ENCODE results near the gene GXYLT2. TPM values are rescaled to one million over a fixed set of nuclear protein-coding genes. Genes with fewer than 3 reads are reported as not detected.

GXYLT2 gene
- total and polyA plus RNA-seq, 2 of the 13 experiments (the other 11 are each of a cell fraction or from before 2014, with no cell fraction given), result 4.3 to 6.9 TPM

GRCh38 chr3:72973031-72973723 is 85.3 kb downstream of the GXYLT2 start (continued):
- TF ChIP-seq LRRFIP1 (CRISPR knock-in tag; conservative IDR thresholded peaks at IDR 0.05), result no peak
- TF ChIP-seq CREM (IDR thresholded peaks at IDR 0.05), result peak; percentile 57; the same call in 1 of the 2 replicates
- no peak for TF ChIP-seq CREM (CRISPR knock-in tag; IDR thresholded peaks at IDR 0.05)
- no peak for TF ChIP-seq ZNF33A (CRISPR knock-in tag; IDR thresholded peaks at IDR 0.05; ENCODE audit: borderline replicate concordance)
- TF ChIP-seq, protein P1, sequence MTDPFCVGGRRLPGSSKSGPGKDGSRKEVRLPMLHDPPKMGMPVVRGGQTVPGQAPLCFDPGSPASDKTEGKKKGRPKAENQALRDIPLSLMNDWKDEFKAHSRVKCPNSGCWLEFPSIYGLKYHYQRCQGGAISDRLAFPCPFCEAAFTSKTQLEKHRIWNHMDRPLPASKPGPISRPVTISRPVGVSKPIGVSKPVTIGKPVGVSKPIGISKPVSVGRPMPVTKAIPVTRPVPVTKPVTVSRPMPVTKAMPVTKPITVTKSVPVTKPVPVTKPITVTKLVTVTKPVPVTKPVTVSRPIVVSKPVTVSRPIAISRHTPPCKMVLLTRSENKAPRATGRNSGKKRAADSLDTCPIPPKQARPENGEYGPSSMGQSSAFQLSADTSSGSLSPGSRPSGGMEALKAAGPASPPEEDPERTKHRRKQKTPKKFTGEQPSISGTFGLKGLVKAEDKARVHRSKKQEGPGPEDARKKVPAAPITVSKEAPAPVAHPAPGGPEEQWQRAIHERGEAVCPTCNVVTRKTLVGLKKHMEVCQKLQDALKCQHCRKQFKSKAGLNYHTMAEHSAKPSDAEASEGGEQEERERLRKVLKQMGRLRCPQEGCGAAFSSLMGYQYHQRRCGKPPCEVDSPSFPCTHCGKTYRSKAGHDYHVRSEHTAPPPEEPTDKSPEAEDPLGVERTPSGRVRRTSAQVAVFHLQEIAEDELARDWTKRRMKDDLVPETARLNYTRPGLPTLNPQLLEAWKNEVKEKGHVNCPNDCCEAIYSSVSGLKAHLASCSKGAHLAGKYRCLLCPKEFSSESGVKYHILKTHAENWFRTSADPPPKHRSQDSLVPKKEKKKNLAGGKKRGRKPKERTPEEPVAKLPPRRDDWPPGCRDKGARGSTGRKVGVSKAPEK (CRISPR knock-in tag; IDR thresholded peaks at IDR 0.05; ENCODE audit: borderline replicate concordance), result no peak
- TF ChIP-seq HNRNPK (IDR thresholded peaks at IDR 0.05; ENCODE audit: low read depth, low read length, poor library complexity, severe bottlenecking), result no peak
- no peak for TF ChIP-seq ATAD3A (CRISPR knock-in tag; IDR thresholded peaks at IDR 0.05)
- no peak for TF ChIP-seq YEATS2 (CRISPR knock-in tag; IDR thresholded peaks at IDR 0.05; ENCODE audit: borderline replicate concordance)
- peak; percentile 96 for TF ChIP-seq ZNF281 (CRISPR knock-in tag; IDR thresholded peaks at IDR 0.05; ENCODE audit: borderline replicate concordance)
- no peak for TF ChIP-seq ZNF724P (CRISPR knock-in tag; IDR thresholded peaks at IDR 0.05; ENCODE audit: borderline replicate concordance)
- no peak for TF ChIP-seq ZNF83 (CRISPR knock-in tag; IDR thresholded peaks at IDR 0.05; ENCODE audit: borderline replicate concordance)
- TF ChIP-seq ZNF530 (CRISPR knock-in tag; IDR thresholded peaks at IDR 0.05; ENCODE audit: low read depth), result no peak
- TF ChIP-seq SALL2 (CRISPR knock-in tag; IDR thresholded peaks at IDR 0.05), result 0 out of 2 replicates have a peak, but pooled peaks have one; percentile 35
- TF ChIP-seq ZFP36 (IDR thresholded peaks at IDR 0.05; ENCODE audit: borderline replicate concordance, low read depth, low read length, partially characterized antibody), result no peak
- TF ChIP-seq NFE2L1 (CRISPR knock-in tag; IDR thresholded peaks at IDR 0.05; ENCODE audit: borderline replicate concordance), result no peak
- TF ChIP-seq, protein P2, sequence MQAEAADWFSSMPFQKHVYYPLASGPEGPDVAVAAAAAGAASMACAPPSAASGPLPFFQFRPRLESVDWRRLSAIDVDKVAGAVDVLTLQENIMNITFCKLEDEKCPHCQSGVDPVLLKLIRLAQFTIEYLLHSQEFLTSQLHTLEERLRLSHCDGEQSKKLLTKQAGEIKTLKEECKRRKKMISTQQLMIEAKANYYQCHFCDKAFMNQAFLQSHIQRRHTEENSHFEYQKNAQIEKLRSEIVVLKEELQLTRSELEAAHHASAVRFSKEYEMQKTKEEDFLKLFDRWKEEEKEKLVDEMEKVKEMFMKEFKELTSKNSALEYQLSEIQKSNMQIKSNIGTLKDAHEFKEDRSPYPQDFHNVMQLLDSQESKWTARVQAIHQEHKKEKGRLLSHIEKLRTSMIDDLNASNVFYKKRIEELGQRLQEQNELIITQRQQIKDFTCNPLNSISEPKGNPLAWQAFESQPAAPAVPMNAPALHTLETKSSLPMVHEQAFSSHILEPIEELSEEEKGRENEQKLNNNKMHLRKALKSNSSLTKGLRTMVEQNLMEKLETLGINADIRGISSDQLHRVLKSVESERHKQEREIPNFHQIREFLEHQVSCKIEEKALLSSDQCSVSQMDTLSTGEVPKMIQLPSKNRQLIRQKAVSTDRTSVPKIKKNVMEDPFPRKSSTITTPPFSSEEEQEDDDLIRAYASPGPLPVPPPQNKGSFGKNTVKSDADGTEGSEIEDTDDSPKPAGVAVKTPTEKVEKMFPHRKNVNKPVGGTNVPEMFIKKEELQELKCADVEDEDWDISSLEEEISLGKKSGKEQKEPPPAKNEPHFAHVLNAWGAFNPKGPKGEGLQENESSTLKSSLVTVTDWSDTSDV (CRISPR knock-in tag; IDR thresholded peaks at IDR 0.05), result no peak
- TF ChIP-seq NAIF1 (CRISPR knock-in tag; IDR thresholded peaks at IDR 0.05; ENCODE audit: borderline replicate concordance), result no peak
- TF ChIP-seq ZNF441 (CRISPR knock-in tag; IDR thresholded peaks at IDR 0.05; ENCODE audit: borderline replicate concordance), result no peak

Measured in HepG2 (cell line).